ENCODE results near the gene CCP110. TPM values are rescaled to one million over a fixed set of nuclear protein-coding genes. Genes with fewer than 3 reads are reported as not detected.

Gene CCP110
- total RNA-seq, 1 donor from 2014 or later: 7.0 TPM

DNA sequence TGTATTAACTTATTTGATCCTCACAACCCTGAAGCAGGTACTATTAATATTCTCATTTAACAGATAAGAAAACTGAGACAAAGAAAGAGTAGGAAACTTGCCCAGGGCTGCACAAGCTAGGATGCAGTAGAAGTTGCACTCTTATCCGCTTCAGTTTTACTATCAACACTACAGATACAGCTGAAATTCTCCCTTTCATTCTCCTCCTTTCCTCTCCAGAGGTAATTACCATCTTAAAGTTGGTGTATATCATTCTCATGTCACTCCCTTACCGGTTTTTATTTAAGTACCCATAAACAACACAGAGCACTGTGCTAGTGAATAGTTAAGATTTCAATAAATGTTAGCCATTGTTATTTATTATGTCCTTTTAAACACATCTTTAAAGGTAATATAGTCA, 5.4 kb upstream of the CCP110 start:
- Mint-ChIP-seq H3K4me3 (ENCODE audit: unreplicated experiment) (no peak overlapping the region), H3K36me3 (ENCODE audit: low read depth) (peaks cover 18% of the 10 kb centered on the region), H3K4me1 (ENCODE audit: low read depth) (peaks cover 40% of the 10 kb centered on the region), H3K27ac (ENCODE audit: unreplicated experiment) (no peak overlapping the region), H3K27me3 (ENCODE audit: low read depth) (no peaks in the 10 kb centered on the region), H3K9me3 (ENCODE audit: low read depth) (no peaks in the 10 kb centered on the region)
- DNase-seq (ENCODE audit: low spot score): no peak
- no peak for TF ChIP-seq CTCF (IDR thresholded peaks at IDR 0.05)

GRCh38 chr16:19520861-19521331, 2.8 kb upstream of the CCP110 start:
- Mint-ChIP-seq H3K27ac (ENCODE audit: unreplicated experiment) (peak overlapping the region; percentile 95), H3K36me3 (ENCODE audit: low read depth) (peaks cover 8% of the 10 kb centered on the region), H3K4me3 (ENCODE audit: unreplicated experiment) (peak overlapping the region; percentile 89), H3K27me3 (ENCODE audit: low read depth) (no peaks in the 10 kb centered on the region), H3K4me1 (ENCODE audit: low read depth) (peaks cover 54% of the 10 kb centered on the region), H3K9me3 (ENCODE audit: low read depth) (no peaks in the 10 kb centered on the region)
- no peak for TF ChIP-seq CTCF (IDR thresholded peaks at IDR 0.05)
- DNase-seq (ENCODE audit: low spot score): no peak

- Mint-ChIP-seq H3K27ac (ENCODE audit: unreplicated experiment) (peak within 1 kb of the TSS; percentile 95), H3K27me3 (ENCODE audit: low read depth) (no peaks in the 10 kb centered on the region), H3K9me3 (ENCODE audit: low read depth) (no peaks in the 10 kb centered on the region), H3K36me3 (ENCODE audit: low read depth) (peaks cover 5% of the 10 kb centered on the region), H3K4me3 (ENCODE audit: unreplicated experiment) (peak within 1 kb of the TSS; percentile 89), H3K4me1 (ENCODE audit: low read depth) (peaks cover 53% of the 10 kb centered on the region)
- peak; percentile 73 for TF ChIP-seq CTCF (IDR thresholded peaks at IDR 0.05)
- peak; percentile 98 for DNase-seq (ENCODE audit: low spot score)
These were observed 2.0 kb upstream of the CCP110 start, which contains the start of gene GDE1 for GRCh38 chr16:19521471-19522396. Gene GDE1 (minus strand): TSS chr16:19522098. CDS start chr16:19521964, 134 bp downstream.

- H3K4me3 Mint-ChIP-seq (ENCODE audit: unreplicated experiment): peak overlapping the region; percentile 89
- TF ChIP-seq CTCF (IDR thresholded peaks at IDR 0.05): no peak
- DNase-seq (ENCODE audit: low spot score): no peak
- no peaks in the 10 kb centered on the region for H3K9me3 Mint-ChIP-seq (ENCODE audit: low read depth)
- H3K36me3 Mint-ChIP-seq (ENCODE audit: low read depth): no peaks in the 10 kb centered on the region
- no peaks in the 10 kb centered on the region for H3K27me3 Mint-ChIP-seq (ENCODE audit: low read depth)
- peaks cover 47% of the 10 kb centered on the region for H3K4me1 Mint-ChIP-seq (ENCODE audit: low read depth)
- peak overlapping the region; percentile 95 for H3K27ac Mint-ChIP-seq (ENCODE audit: unreplicated experiment)
These were observed 1.4 kb upstream of the CCP110 start for GRCh38 chr16:19522397-19522732.

DNA sequence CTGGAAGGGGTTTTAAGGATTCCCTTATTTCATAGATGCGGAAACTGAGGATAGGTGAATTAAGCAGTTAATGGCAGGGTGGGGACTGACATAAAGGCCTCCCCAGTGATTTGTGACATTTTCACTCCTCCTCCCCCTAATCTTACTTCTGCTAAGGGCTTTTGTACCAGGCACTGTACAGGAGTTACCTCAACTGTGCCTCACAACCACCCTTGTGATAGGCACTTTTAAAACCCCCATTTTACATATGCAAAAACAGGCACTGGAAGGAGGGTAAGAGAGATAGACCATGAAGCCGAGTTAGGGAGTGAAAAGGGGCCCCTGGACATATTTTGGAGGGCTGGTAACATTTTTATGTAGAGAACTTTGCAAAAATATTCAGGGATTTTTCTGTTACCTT, 982 bp upstream of the CCP110 start:
- H3K27me3 Mint-ChIP-seq (ENCODE audit: low read depth): no peaks in the 10 kb centered on the region
- no peak overlapping the region for H3K4me3 Mint-ChIP-seq (ENCODE audit: unreplicated experiment)
- H3K4me1 Mint-ChIP-seq (ENCODE audit: low read depth): peaks cover 43% of the 10 kb centered on the region
- H3K27ac Mint-ChIP-seq (ENCODE audit: unreplicated experiment): no peak overlapping the region
- no peaks in the 10 kb centered on the region for H3K36me3 Mint-ChIP-seq (ENCODE audit: low read depth)
- no peak for TF ChIP-seq CTCF (IDR thresholded peaks at IDR 0.05)
- H3K9me3 Mint-ChIP-seq (ENCODE audit: low read depth): no peaks in the 10 kb centered on the region
- no peak for DNase-seq (ENCODE audit: low spot score)
